ENCODE data around the gene ACTRT2.

ACTRT2 gene

GRCh38 chr1:3003039-3003940, 18.0 kb upstream of the ACTRT2 start:
- DNase-seq, result no peak

- no peak for DNase-seq
These were observed 17.4 kb upstream of the ACTRT2 start for GRCh38 chr1:3003941-3004270.

- no peak for DNase-seq
These were observed 16.7 kb upstream of the ACTRT2 start for GRCh38 chr1:3004285-3005205.

GRCh38 chr1:3005771-3006170, 15.5 kb upstream of the ACTRT2 start:
- DNase-seq, result no peak

- no peak for DNase-seq
These were observed 13.7 kb upstream of the ACTRT2 start for GRCh38 chr1:3007298-3008147.

- DNase-seq, result no peak
These were observed 12.2 kb upstream of the ACTRT2 start for GRCh38 chr1:3009021-3009420.

- no peak for DNase-seq
These were observed 11.7 kb upstream of the ACTRT2 start for GRCh38 chr1:3009556-3009955.

- DNase-seq, result no peak
These were observed 10.1 kb upstream of the ACTRT2 start for GRCh38 chr1:3011127-3011526.

GRCh38 chr1:3011631-3012455, 9.4 kb upstream of the ACTRT2 start:
- no peak for DNase-seq

GRCh38 chr1:3012456-3013291, 8.6 kb upstream of the ACTRT2 start:
- peak; percentile 50 for DNase-seq

- DNase-seq, result no peak
These were observed 7.8 kb upstream of the ACTRT2 start for GRCh38 chr1:3013371-3014049.

GRCh38 chr1:3014050-3014440, 7.2 kb upstream of the ACTRT2 start:
- DNase-seq, result no peak

GRCh38 chr1:3014443-3015268, 6.6 kb upstream of the ACTRT2 start:
- no peak for DNase-seq

- no peak for DNase-seq
These were observed 6.0 kb upstream of the ACTRT2 start for GRCh38 chr1:3015269-3015635.

- no peak for DNase-seq
These were observed 5.5 kb upstream of the ACTRT2 start for GRCh38 chr1:3015744-3016143.

- no peak for DNase-seq
These were observed 4.4 kb upstream of the ACTRT2 start for GRCh38 chr1:3016641-3017439.

GRCh38 chr1:3017440-3018050, 3.7 kb upstream of the ACTRT2 start:
- no peak for DNase-seq

- no peak for DNase-seq
These were observed 3.2 kb upstream of the ACTRT2 start for GRCh38 chr1:3018051-3018471.
